ENCODE measurements around the gene CT47A1. TPM values are rescaled to one million over a fixed set of nuclear protein-coding genes. Genes with fewer than 3 reads are reported as not detected.
"Not testable (repeated sequence)": the region's sequence is repeated elsewhere in the genome, so short reads cannot be mapped to it uniquely, and the experiment has no call there.

The CT47A1 gene
- not detected for total RNA-seq

DNA sequence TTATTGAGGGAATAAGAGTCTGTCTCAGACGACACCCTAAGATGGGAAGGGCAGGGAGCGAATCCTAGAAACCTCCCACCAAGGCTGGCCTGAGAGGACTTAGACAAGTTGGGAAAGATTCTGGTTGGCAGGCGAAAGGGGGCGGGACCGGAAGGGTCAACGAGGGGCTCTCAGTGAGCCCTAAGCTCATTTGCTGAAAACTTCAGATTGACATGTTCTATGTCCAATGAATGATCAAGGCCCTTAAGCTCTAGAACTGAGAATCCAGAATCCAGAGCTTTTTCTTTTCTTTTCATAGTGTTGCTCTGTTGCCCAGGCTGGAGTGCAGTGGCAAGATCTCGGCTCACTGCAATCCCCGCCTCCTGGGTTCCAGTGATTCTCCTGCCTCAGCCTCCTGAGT, at the start of gene CT47A1:
Gene CT47A1 (minus strand): TSS at position 101 of the 400 bp plus-strand sequence. CDS start 231 bp downstream, outside the sequence.
- TF ChIP-seq, protein P1, sequence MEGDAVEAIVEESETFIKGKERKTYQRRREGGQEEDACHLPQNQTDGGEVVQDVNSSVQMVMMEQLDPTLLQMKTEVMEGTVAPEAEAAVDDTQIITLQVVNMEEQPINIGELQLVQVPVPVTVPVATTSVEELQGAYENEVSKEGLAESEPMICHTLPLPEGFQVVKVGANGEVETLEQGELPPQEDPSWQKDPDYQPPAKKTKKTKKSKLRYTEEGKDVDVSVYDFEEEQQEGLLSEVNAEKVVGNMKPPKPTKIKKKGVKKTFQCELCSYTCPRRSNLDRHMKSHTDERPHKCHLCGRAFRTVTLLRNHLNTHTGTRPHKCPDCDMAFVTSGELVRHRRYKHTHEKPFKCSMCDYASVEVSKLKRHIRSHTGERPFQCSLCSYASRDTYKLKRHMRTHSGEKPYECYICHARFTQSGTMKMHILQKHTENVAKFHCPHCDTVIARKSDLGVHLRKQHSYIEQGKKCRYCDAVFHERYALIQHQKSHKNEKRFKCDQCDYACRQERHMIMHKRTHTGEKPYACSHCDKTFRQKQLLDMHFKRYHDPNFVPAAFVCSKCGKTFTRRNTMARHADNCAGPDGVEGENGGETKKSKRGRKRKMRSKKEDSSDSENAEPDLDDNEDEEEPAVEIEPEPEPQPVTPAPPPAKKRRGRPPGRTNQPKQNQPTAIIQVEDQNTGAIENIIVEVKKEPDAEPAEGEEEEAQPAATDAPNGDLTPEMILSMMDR (IDR thresholded peaks at IDR 0.05; ENCODE audit: low read depth) = not testable (repeated sequence)

DNA sequence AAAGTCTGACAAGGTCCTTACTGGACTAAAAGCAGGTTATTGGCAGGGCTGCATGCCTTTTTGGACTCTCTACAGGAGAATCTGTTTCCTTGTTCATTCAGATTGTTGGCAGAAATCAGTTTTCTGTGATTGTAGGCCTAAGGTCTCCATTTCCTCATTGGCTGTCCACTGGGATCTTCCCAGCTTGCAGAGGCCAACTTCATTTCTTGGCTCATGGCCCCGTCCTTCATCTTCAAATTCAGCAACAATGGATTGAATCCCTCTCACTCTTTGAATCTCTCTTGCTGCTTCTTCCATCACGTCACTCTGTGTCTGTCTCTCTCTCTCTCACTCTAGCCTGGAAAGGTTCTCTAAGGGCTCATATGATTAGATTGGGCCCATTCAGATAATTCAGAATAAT, 47.0 kb upstream of the CT47A1 start:
- TF ChIP-seq, protein P1 (IDR thresholded peaks at IDR 0.05; ENCODE audit: low read depth) = no peak

DNA sequence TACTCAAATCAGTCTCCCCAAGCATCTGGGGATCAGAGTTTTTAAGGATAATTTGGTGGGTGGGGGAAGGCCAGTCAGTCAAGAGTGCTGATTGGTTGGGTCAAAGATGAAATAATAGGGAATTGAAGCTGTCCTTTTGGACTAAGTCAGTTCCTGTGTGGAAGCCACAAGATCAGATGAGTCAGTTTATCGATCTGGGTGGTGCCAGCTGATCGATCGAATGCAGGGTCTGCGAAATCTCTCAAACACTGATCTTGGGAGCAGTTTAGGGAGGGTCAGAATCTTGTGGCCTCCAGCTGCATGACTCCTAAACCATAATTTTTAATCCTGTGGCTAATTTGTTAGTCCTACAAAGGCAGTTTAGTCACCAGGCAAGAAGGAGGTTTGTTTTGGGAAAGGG, 44.5 kb upstream of the CT47A1 start:
- TF ChIP-seq, protein P1 (IDR thresholded peaks at IDR 0.05; ENCODE audit: low read depth) = no peak

DNA sequence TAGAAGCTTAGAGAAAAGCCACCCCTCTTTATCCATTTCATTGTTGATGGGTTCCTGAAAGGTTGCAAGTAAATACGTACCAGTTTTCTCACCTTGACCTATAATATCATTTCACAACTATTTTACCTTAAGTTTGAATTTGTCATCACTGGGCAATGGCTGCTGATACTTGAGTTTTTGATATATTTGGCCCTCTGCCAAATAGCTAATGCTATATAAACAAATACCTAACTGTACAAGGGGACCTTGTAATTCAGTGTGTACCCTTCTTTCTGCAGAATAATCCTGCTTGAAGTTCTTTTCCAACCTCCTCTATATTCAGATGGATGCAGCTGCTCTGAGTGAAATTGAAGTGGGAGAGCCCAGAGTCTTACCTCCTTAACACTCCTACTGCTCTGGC, 42.9 kb upstream of the CT47A1 start:
- TF ChIP-seq, protein P1 (IDR thresholded peaks at IDR 0.05; ENCODE audit: low read depth) = no peak

DNA sequence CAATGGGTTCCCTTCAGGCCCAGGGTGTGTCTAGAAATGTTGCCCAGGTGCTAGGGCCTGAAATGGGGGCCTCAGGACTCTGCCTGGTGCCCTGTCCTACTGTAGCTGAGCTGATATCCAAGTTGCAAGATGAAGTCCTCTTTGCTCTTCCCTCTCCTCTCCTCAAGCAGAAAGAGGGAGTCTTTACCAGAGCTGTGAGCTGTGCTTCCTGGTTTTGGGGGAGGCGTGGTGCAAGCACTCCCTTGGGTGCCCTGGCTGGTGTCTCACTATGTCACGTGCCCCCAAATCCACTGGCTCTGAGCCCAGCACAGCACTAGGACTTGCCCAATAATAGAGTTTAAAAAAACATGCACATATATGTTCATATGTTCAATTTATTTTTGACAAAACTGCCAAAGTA, 29.3 kb upstream of the CT47A1 start:
- TF ChIP-seq, protein P1 (IDR thresholded peaks at IDR 0.05; ENCODE audit: low read depth) = no peak

DNA sequence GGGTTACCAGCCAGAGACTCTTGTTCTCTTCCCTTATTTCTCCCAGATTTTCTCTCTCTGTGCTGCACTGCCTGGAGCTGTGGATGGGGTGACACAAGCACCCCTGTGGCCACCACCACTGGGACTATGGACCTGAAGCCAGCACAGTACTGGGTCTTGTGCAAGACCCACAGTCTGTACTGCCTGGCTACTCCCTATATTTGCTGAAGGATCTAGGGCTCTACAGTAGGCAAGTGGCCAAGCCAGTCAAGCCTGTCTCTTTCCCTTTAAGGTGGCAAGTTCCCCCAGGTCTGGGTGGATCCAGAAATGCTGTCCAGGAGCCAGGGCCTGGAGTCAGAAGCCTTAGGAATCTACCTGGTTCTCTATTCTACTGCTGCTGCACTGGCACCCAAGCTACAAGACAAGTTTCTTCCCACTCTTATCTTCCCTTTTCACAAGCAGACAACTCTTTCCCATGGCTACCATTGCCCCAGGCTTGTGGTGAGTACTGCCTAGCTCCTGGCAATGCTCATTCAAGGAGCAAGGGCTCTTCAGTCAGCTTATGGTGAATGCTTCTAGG, 28.4 kb upstream of the CT47A1 start:
- TF ChIP-seq, protein P1 (IDR thresholded peaks at IDR 0.05; ENCODE audit: low read depth) = no peak

DNA sequence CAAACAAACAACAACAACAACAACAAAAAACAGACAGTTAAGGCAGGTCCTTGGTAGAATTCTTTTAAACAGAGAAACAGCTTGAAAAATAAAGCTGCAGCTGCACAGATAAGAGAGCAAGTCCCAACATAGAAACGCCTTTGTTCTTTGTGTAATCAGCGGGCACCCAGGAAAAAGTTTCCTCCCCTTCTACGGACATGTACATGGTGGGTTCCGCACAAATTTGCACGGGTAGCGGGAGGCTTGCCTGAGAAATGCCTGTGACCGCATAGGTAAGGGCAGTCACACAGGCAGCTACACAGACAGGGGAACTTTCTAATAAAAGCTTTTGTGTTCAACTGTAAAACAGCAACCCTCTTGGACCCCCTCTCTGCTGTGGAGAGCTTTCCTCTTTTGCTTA, 25.7 kb upstream of the CT47A1 start:
- TF ChIP-seq, protein P1 (IDR thresholded peaks at IDR 0.05; ENCODE audit: low read depth) = no peak
